ENCODE data around the gene SND1. TPM values are rescaled to one million over a fixed set of nuclear protein-coding genes. Genes with fewer than 3 reads are reported as not detected.

SND1 gene
- total RNA-seq, 1 donor from 2014 or later: 165 TPM

DNA sequence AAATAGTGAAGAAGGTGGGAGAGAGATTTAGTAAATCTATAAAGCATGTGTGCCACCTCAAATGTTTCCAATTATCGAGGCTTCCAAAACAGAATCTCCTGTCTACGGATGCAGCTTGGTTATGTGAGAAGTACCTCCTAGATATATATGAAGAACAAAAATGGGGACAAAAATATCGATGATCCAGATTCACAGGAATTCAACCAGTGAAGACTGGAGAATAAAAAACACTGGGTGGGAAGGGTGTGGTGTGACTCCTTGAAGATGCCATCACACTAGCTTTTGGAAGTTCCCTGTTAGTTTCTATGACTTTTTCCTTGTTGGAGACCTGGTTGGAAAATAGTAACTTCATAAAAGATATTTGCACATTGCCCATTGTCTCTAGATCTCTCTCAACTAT lies 226.8 kb downstream of the SND1 start:
- TF ChIP-seq, protein P1, sequence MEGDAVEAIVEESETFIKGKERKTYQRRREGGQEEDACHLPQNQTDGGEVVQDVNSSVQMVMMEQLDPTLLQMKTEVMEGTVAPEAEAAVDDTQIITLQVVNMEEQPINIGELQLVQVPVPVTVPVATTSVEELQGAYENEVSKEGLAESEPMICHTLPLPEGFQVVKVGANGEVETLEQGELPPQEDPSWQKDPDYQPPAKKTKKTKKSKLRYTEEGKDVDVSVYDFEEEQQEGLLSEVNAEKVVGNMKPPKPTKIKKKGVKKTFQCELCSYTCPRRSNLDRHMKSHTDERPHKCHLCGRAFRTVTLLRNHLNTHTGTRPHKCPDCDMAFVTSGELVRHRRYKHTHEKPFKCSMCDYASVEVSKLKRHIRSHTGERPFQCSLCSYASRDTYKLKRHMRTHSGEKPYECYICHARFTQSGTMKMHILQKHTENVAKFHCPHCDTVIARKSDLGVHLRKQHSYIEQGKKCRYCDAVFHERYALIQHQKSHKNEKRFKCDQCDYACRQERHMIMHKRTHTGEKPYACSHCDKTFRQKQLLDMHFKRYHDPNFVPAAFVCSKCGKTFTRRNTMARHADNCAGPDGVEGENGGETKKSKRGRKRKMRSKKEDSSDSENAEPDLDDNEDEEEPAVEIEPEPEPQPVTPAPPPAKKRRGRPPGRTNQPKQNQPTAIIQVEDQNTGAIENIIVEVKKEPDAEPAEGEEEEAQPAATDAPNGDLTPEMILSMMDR (IDR thresholded peaks at IDR 0.05; ENCODE audit: partially characterized antibody, unreplicated experiment): no peak

DNA sequence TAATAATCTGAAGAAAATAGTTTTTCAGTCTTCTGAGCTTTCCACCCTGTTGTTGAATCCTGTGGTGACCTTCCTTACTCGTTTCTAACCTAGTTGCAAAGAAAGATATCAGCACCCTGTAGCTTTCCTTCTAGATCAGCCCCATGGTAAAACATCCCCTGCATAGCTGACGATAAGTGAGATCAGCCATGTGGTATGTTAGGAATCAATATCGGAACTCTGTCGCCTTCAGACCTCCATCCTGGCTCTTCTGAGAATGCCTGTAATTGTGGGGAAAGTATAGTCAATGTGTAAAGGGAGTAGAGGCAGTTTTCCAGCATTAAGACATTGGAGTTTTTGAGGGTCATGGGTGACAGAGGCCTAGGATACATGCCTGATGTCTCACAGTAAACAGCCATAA lies 227.4 kb downstream of the SND1 start:
- Mint-ChIP-seq H3K4me1 (ENCODE audit: low read depth, unreplicated experiment) (peaks cover 24% of the 10 kb centered on the region), H3K27me3 (ENCODE audit: unreplicated experiment) (peaks cover 3% of the 10 kb centered on the region), H3K4me3 (ENCODE audit: unreplicated experiment) (no peak overlapping the region), H3K9me3 (ENCODE audit: unreplicated experiment) (peaks cover under 1% of the 10 kb centered on the region), H3K36me3 (ENCODE audit: unreplicated experiment) (no peaks in the 10 kb centered on the region), H3K27ac (ENCODE audit: unreplicated experiment) (no peak overlapping the region)
- TF ChIP-seq, protein P1 (IDR thresholded peaks at IDR 0.05; ENCODE audit: partially characterized antibody, unreplicated experiment): no peak
- DNase-seq: no peak

More for the DNA sequence above, 226.8 kb downstream of the SND1 start:
- Mint-ChIP-seq H3K27ac (ENCODE audit: unreplicated experiment) (no peak overlapping the region), H3K9me3 (ENCODE audit: unreplicated experiment) (no peaks in the 10 kb centered on the region), H3K27me3 (ENCODE audit: unreplicated experiment) (peaks cover 3% of the 10 kb centered on the region), H3K4me1 (ENCODE audit: low read depth, unreplicated experiment) (peaks cover 25% of the 10 kb centered on the region), H3K4me3 (ENCODE audit: unreplicated experiment) (no peak overlapping the region), H3K36me3 (ENCODE audit: unreplicated experiment) (no peaks in the 10 kb centered on the region)
- DNase-seq: no peak

DNA sequence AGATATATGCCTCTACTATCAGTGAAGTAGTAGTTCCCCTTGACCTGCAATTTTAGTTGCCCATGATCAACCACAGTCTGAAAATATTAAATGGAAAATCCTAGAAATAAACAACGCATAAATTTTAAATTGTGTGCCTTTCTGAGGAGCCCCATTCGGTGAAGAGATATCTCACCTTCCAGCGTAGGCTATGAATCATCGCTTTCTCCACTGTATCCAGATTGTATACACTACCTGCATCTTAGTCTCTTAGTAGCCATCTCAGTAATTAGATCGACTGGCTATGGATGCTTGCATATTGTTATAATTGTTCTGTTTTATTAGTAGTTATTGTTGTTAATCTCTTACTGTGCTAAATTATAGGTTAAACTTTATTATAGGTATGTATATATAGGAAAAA lies 227.9 kb downstream of the SND1 start:
- TF ChIP-seq, protein P1 (IDR thresholded peaks at IDR 0.05; ENCODE audit: partially characterized antibody, unreplicated experiment): no peak
- Mint-ChIP-seq H3K27me3 (ENCODE audit: unreplicated experiment) (peaks cover 3% of the 10 kb centered on the region), H3K4me3 (ENCODE audit: unreplicated experiment) (no peak overlapping the region), H3K27ac (ENCODE audit: unreplicated experiment) (no peak overlapping the region), H3K4me1 (ENCODE audit: low read depth, unreplicated experiment) (peaks cover 28% of the 10 kb centered on the region), H3K36me3 (ENCODE audit: unreplicated experiment) (no peaks in the 10 kb centered on the region), H3K9me3 (ENCODE audit: unreplicated experiment) (peaks cover 4% of the 10 kb centered on the region)
- no peak for DNase-seq

DNA sequence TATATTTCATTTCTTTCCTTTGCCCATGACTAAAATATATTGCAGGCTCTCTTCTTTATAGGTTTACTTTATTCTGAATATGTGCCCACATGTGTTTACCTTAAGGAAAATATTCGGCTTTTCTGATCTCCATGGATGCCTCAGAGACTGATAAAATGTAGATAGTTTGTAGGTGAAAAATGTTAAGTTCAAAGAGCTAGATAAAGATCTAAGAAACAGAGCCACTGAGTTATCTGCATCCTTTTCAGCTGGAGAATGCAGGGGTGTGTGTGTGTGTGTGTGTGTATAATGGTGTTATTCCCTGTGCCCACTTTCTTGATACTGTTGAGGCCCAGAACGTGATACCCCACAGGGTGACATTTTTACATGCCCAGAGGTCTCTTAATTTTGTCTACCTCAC lies 228.5 kb downstream of the SND1 start:
- Mint-ChIP-seq H3K36me3 (ENCODE audit: unreplicated experiment) (no peaks in the 10 kb centered on the region), H3K4me1 (ENCODE audit: low read depth, unreplicated experiment) (peaks cover 29% of the 10 kb centered on the region), H3K27me3 (ENCODE audit: unreplicated experiment) (peaks cover 3% of the 10 kb centered on the region), H3K27ac (ENCODE audit: unreplicated experiment) (no peak overlapping the region), H3K4me3 (ENCODE audit: unreplicated experiment) (no peak overlapping the region), H3K9me3 (ENCODE audit: unreplicated experiment) (peaks cover 4% of the 10 kb centered on the region)
- DNase-seq: no peak
- TF ChIP-seq, protein P1 (IDR thresholded peaks at IDR 0.05; ENCODE audit: partially characterized antibody, unreplicated experiment): no peak

DNA sequence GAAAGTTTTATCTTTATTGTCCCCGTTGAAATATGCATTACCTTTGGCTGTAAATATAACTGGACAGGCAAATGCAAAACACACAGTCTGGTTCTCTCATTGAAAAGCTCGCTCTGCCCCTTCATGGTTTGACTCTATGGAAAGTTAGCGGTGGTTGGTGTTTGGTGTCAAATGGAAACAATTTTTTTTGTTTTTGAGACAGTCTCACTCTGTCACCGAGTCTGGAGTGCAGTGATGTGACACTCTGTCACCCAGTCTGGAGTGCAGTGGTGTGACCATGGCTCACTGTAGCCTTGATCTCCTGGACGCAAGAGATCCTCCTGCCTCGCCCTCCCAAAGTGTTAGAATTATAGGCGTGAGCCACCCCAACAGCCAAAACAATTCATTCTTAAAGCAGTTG lies 229.6 kb downstream of the SND1 start:
- no peak overlapping the region for H3K27ac Mint-ChIP-seq (ENCODE audit: unreplicated experiment)
- H3K4me1 Mint-ChIP-seq (ENCODE audit: low read depth, unreplicated experiment): peaks cover 38% of the 10 kb centered on the region
- H3K9me3 Mint-ChIP-seq (ENCODE audit: unreplicated experiment): peaks cover 5% of the 10 kb centered on the region
- no peak for DNase-seq
- peaks cover 5% of the 10 kb centered on the region for H3K27me3 Mint-ChIP-seq (ENCODE audit: unreplicated experiment)
- no peak overlapping the region for H3K4me3 Mint-ChIP-seq (ENCODE audit: unreplicated experiment)
- H3K36me3 Mint-ChIP-seq (ENCODE audit: unreplicated experiment): no peaks in the 10 kb centered on the region
- TF ChIP-seq, protein P1 (IDR thresholded peaks at IDR 0.05; ENCODE audit: partially characterized antibody, unreplicated experiment): no peak
